SW480 (cell line): ENCODE measurements around the gene SAFB2.
A peak's percentile ranks its signal among the peaks of the same experiment; 100 is the strongest.

Source experiments
- DNase-seq: peaks from one replicate; pipeline ENCODE4 v3.0.0-alpha.2; 2016; ENCODE audit warnings: low spot score

The SAFB2 gene

GRCh38 chr19:5579697-5580096 lies 42.9 kb downstream of the SAFB2 start:
- DNase-seq, result no peak

- DNase-seq, result no peak
Observed at GRCh38 chr19:5579286-5579685, 43.3 kb downstream of the SAFB2 start.

GRCh38 chr19:5578097-5578846 lies 44.3 kb downstream of the SAFB2 start:
- DNase-seq, result peak; percentile 31

- no peak for DNase-seq
Observed at GRCh38 chr19:5575590-5575989, 47.0 kb downstream of the SAFB2 start.

- peak; percentile 23 for DNase-seq
Observed at GRCh38 chr19:5572556-5573286, 49.9 kb downstream of the SAFB2 start.

- DNase-seq, result no peak
Observed at GRCh38 chr19:5571777-5572176, 50.8 kb downstream of the SAFB2 start.

- no peak for DNase-seq
Observed at GRCh38 chr19:5567970-5568407, 54.6 kb downstream of the SAFB2 start.

GRCh38 chr19:5567360-5567969 lies 55.1 kb downstream of the SAFB2 start, which contains the start of gene TINCR:
Gene TINCR, minus strand, starts transcription at chr19:5567953.
- DNase-seq, result no peak

GRCh38 chr19:5564930-5565329 lies 57.6 kb downstream of the SAFB2 start:
- no peak for DNase-seq

- no peak for DNase-seq
Observed at GRCh38 chr19:5563935-5564612, 58.5 kb downstream of the SAFB2 start.

GRCh38 chr19:5563008-5563431 lies 59.6 kb downstream of the SAFB2 start:
- no peak for DNase-seq

- no peak for DNase-seq
Observed at GRCh38 chr19:5562280-5562679, 60.3 kb downstream of the SAFB2 start.

- DNase-seq, result no peak
Observed at GRCh38 chr19:5561559-5561958, 61.0 kb downstream of the SAFB2 start.

GRCh38 chr19:5560156-5560555 lies 62.4 kb downstream of the SAFB2 start:
- no peak for DNase-seq

GRCh38 chr19:5559804-5560133 lies 62.8 kb downstream of the SAFB2 start:
- DNase-seq, result no peak

- no peak for DNase-seq
Observed at GRCh38 chr19:5558101-5558621, 64.4 kb downstream of the SAFB2 start.

- DNase-seq, result no peak
Observed at GRCh38 chr19:5557691-5558090, 64.9 kb downstream of the SAFB2 start.

- no peak for DNase-seq
Observed at GRCh38 chr19:5554828-5555227, 67.7 kb downstream of the SAFB2 start.

- no peak for DNase-seq
Observed at GRCh38 chr19:5553892-5554291, 68.7 kb downstream of the SAFB2 start.

- DNase-seq, result peak; percentile 64
Observed at GRCh38 chr19:5547881-5548280, 74.7 kb downstream of the SAFB2 start.

- DNase-seq, result no peak
Observed at GRCh38 chr19:5545984-5546383, 76.6 kb downstream of the SAFB2 start.

- no peak for DNase-seq
Observed at GRCh38 chr19:5545051-5545450, 77.5 kb downstream of the SAFB2 start.
